Kidney (tissue), 14 donors: ENCODE measurements around the gene PDHX. TPM values are rescaled to one million over a fixed set of nuclear protein-coding genes. Genes with fewer than 3 reads are reported as not detected.
"Not testable (repeated sequence)": the region's sequence is repeated elsewhere in the genome, so short reads cannot be mapped to it uniquely, and the experiment has no call there.

Experiments used
- DNase-seq, 5 donors: peaks; one replicate each; pipeline ENCODE4 v3.0.0-alpha.2; 2013 to 2020
- FAIRE-seq: peaks from 2 replicates; lab custom pipeline; 2012; peaks lifted over from hg19 to GRCh38; lab: Jason Lieb, UNC
- H3K27ac ChIP-seq, 2 donors: one replicate each; pipeline ENCODE4 v1.7.0; 2013; ENCODE audit warnings: low read depth in 2 of 2, low read length in 2 of 2, inconsistent platforms in 1 of 2
- H3K27me3 ChIP-seq: one replicate; pipeline ENCODE4 v1.7.1; 2013; ENCODE audit warnings: low read length, inconsistent platforms; ENCODE audit not compliant: control insufficient read depth, insufficient read depth
- H3K36me3 ChIP-seq, 3 donors: one replicate each; pipeline versions ENCODE4 v1.7.0 to v1.7.1; 2013; ENCODE audit warnings: low read length in 3 of 3, control low read depth in 1 of 3, inconsistent platforms in 1 of 3; ENCODE audit not compliant: insufficient read depth in 3 of 3, control insufficient read depth in 2 of 3
- H3K4me1 ChIP-seq, 3 donors: one replicate each; pipeline versions ENCODE4 v1.7.0 to v1.7.1; 2013; ENCODE audit warnings: low read length in 3 of 3, inconsistent platforms in 1 of 3, low read depth in 1 of 3; ENCODE audit not compliant: control insufficient read depth in 2 of 3, insufficient read depth in 2 of 3
- H3K4me3 ChIP-seq, 3 donors: one replicate each; pipeline versions ENCODE4 v1.7.0 to v1.8.1; 2013; ENCODE audit warnings: low read length in 3 of 3, control low read depth in 1 of 3, inconsistent platforms in 1 of 3
- H3K9ac ChIP-seq, 3 donors: one replicate each; pipeline versions ENCODE4 v1.7.0 to v1.7.1; 2013; ENCODE audit warnings: low read length in 3 of 3, control low read depth in 1 of 3, inconsistent platforms in 1 of 3
- H3K9me3 ChIP-seq, 3 donors: one replicate each; pipeline versions ENCODE4 v1.7.0 to v1.7.1; 2013; ENCODE audit warnings: low read length in 3 of 3, control low read depth in 1 of 3, inconsistent platforms in 1 of 3; ENCODE audit not compliant: control insufficient read depth in 2 of 3, insufficient read depth in 1 of 3
- intact Hi-C: fragments of 100-400 bp; cut with DNase I; formaldehyde crosslinking; loops from one replicate; pipeline ENCODE4 v1.11.1; 2022
- polyA plus RNA-seq: library from polyadenylated mRNA; stranded (reverse); fragments of 350-450 nt; fragmentation: Illumina TruSeq; extraction: RNeasy Lipid Tissue Mini Kit (QIAGEN cat#74804); gene quantifications from one replicate; pipeline ENCODE4 v1.2.3, GENCODE V29; 2014; ENCODE audit warnings: low read depth, low replicate concordance; ENCODE audit not compliant: insufficient read depth
- total RNA-seq: library from RNA; stranded (reverse); fragmentation: NEBNext Ultra II Directional; extraction: Animal tissue kit (Norgen Biotek cat#: 25700); gene quantifications from one replicate; pipeline ENCODE4 v1.2.1, GENCODE V29; 2021
- TF ChIP-seq, protein P1 (sequence below): IDR thresholded peaks from 3 replicates; pipeline ENCODE4 v1.5.1; 2012; ENCODE audit warnings: mild to moderate bottlenecking, moderate library complexity, borderline replicate concordance; ENCODE audit not compliant: insufficient read depth; ENCODE audit errors: extremely low read depth
- donor health status: control.
- donor health status: control.
- donor health status: control.
- donor health status: control.
- donor health status: control.
- donor health status: DM: yes; HTN: yes; CAD: no.
- donor health status: Normal renal cell carcinoma (clear cell type).

The PDHX gene
- total and polyA plus RNA-seq, 2 donors from 2014 or later = 29.6 to 32.6 TPM

DNA sequence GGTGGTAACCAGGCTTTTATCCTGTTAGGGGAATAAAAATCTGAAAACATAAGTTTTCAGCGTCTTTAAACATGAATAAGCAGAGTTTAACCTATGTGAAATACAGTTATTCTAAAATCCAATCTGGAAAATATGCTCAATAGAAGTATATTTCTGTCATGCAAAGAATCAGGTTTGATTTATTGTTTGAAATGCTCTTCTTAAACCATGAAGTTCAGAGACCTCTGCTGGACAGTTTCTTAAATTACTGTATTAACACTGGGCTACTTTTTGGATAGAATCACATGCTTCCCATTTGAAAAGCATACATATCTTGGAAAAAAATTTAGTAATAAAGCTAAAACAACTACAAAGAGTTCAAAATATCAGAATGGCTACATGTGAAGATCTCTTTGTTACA lies 25.6 kb upstream of the PDHX start:
- Histone ChIP-seq H3K27me3 (no peaks in the 10 kb centered on the region), H3K27ac (no peak overlapping the region), H3K36me3 (no peaks in the 10 kb centered on the region), H3K4me3 (no peak overlapping the region), H3K9ac (no peak overlapping the region), H3K4me1 (no peaks in the 10 kb centered on the region), H3K9me3 (no peaks in the 10 kb centered on the region)
- TF ChIP-seq, protein P1, sequence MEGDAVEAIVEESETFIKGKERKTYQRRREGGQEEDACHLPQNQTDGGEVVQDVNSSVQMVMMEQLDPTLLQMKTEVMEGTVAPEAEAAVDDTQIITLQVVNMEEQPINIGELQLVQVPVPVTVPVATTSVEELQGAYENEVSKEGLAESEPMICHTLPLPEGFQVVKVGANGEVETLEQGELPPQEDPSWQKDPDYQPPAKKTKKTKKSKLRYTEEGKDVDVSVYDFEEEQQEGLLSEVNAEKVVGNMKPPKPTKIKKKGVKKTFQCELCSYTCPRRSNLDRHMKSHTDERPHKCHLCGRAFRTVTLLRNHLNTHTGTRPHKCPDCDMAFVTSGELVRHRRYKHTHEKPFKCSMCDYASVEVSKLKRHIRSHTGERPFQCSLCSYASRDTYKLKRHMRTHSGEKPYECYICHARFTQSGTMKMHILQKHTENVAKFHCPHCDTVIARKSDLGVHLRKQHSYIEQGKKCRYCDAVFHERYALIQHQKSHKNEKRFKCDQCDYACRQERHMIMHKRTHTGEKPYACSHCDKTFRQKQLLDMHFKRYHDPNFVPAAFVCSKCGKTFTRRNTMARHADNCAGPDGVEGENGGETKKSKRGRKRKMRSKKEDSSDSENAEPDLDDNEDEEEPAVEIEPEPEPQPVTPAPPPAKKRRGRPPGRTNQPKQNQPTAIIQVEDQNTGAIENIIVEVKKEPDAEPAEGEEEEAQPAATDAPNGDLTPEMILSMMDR = peak; percentile 52
- FAIRE-seq = peak; percentile 47
- intact Hi-C loops = no loop called here
- peak in 2 of 5 donors; percentile 40 to 65 for DNase-seq

DNA sequence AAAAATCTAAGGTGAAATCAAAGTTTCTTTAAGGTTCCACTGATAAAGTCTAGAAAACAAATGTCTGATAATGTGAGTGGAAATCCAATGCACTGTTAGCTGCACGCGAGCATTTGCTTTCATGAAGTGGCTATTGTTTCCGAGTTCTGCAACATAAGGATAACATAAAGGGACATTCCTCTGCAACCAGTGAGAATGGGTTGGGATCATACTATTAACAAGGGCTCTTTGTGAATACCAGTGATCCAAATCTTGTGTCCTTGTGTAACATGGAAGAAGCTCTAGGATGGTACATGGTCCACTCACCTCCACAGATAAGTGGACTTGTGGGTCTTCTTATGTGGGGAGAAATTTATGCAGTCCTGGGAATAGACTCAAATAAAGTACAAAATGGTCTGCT lies 24.8 kb upstream of the PDHX start:
- no peaks in the 10 kb centered on the region for H3K27me3 ChIP-seq
- TF ChIP-seq, protein P1 = no peak
- intact Hi-C loops = no loop called here
- no peaks in the 10 kb centered on the region for H3K9me3 ChIP-seq
- DNase-seq (no peak), FAIRE-seq (no peak)
- H3K4me3 ChIP-seq = no peak overlapping the region
- H3K27ac ChIP-seq = no peak overlapping the region
- no peak overlapping the region for H3K9ac ChIP-seq
- H3K4me1 ChIP-seq = no peaks in the 10 kb centered on the region
- H3K36me3 ChIP-seq = no peaks in the 10 kb centered on the region

DNA sequence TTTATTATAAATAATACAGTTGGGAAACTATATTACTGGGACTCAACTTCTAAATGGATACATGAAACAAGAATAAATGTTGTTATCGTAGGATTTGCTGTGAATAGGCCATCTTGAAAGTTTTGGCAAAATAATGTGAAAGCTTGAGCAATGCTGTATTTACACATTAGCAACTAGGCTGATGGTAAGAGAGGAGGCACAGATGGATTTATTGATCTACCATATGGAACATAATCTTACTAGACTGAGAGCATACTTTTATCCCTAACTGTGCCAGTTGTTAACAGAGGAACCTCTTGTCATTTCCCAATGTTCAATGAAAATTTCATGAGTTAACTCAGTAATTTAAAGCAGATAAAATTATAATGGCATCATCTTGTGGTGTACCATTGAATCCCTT lies 23.0 kb upstream of the PDHX start:
- H3K36me3 ChIP-seq = no peaks in the 10 kb centered on the region
- no peaks in the 10 kb centered on the region for H3K27me3 ChIP-seq
- TF ChIP-seq, protein P1 = no peak
- DNase-seq (no peak), FAIRE-seq (no peak)
- intact Hi-C loops = no loop called here
- H3K9me3 ChIP-seq = peaks cover 0 to 3% (median 0%) of the 10 kb centered on the region in 3 donors
- H3K4me1 ChIP-seq = no peaks in the 10 kb centered on the region
- no peak overlapping the region for H3K9ac ChIP-seq
- H3K4me3 ChIP-seq = no peak overlapping the region
- H3K27ac ChIP-seq = no peak overlapping the region

DNA sequence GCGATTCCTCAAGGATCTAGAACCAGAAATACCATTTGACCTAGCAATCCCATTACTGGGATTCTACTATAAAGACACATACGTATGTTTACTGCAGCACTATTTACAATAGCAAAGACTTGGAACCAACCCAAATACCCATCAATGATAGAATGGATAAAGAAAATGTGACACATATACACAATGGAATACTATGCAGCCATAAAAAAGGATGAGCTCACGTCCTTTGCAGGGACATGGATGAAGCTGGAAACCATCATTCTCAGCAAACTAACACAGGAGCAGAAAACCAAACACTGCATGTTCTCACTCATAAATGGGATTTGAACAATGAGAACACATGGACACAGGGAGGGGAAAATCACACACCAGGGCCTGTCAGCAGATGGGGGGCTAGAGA lies 20.2 kb upstream of the PDHX start:
- FAIRE-seq, intact Hi-C loops, H3K4me3 ChIP-seq, H3K9ac ChIP-seq, DNase-seq, H3K4me1 ChIP-seq, H3K27me3 ChIP-seq, H3K27ac ChIP-seq, H3K36me3 ChIP-seq: not testable (repeated sequence)
- peaks cover 0 to 27% (median 6%) of the 10 kb centered on the region in 3 donors for H3K9me3 ChIP-seq
